HG03025 (cell line): ENCODE data around the gene FAM43A.

Experiments used
- ATAC-seq: cut with Tn5 transposase; IDR thresholded peaks from one replicate; pipeline ENCODE4 v1.9.1; 2021; ENCODE audit warnings: mild to moderate bottlenecking, moderate library complexity; ENCODE audit not compliant: unreplicated experiment, low FRiP score

FAM43A gene

DNA sequence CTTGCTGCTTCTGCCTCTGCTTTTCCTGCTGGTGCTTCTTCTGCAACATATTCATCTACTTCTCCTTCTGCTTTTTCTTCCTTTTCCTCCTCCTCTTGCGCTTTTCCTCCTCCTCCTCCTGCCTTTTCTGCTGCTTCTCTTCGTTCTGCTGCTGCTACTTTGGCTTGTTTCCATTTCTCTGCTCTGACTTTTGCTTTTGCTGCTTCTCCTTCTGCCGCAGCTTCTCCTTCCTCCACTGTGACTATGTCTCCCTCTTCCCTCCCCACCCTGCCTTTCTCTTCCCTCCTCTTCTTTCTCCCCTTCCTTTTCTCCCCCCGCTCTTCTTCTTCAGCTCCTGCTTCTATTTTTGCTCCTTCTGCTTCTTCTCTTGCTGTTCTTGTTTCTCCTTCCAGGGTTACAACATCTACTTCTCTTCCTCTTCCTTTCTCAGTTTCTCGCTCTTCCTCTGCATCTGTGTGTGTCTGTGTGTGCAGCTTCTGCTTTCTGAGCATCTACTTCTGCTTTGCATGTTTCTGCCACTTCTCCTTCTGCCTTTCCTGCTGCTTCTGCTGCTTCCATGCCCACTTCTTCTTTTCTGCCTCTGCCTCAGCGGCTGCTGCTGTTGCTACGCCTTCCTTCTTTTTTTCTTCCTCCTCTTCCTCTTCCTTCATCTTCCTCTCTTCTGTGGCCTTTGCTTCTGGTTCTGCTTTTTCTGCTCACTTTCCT, 51.4 kb downstream of the FAM43A start:
- ATAC-seq, result no peak
